GM12875 (cell line): ENCODE data around the gene RAB1B.
A peak's percentile ranks its signal among the peaks of the same experiment; 100 is the strongest.
"Not testable (repeated sequence)": the region's sequence is repeated elsewhere in the genome, so short reads cannot be mapped to it uniquely, and the experiment has no call there.

Experiments used
- H3K4me3 ChIP-seq: one replicate; pipeline ENCODE4 v1.5.1; 2011; ENCODE audit warnings: low read depth, low read length, control low read depth
- CTCF ChIP-seq: IDR thresholded peaks from 2 replicates; pipeline ENCODE4 v1.5.1; 2011; ENCODE audit warnings: low read depth, mild to moderate bottlenecking, control low read depth, inconsistent platforms, low read length, moderate library complexity, borderline replicate concordance; ENCODE audit not compliant: insufficient read depth

RAB1B gene

GRCh38 chr11:66247801-66248200 lies 20.6 kb upstream of the RAB1B start:
- no peak for TF ChIP-seq CTCF
- H3K4me3 ChIP-seq: no peak overlapping the region

- no peak for TF ChIP-seq CTCF
- no peak overlapping the region for H3K4me3 ChIP-seq
Observed at GRCh38 chr11:66248903-66249302, 19.5 kb upstream of the RAB1B start.

GRCh38 chr11:66251809-66252208 lies 16.6 kb upstream of the RAB1B start:
- H3K4me3 ChIP-seq: no peak overlapping the region
- TF ChIP-seq CTCF: no peak

- H3K4me3 ChIP-seq: not testable (repeated sequence)
Observed at GRCh38 chr11:66253081-66253480, 15.4 kb upstream of the RAB1B start.

- peak overlapping the region; percentile 86 for H3K4me3 ChIP-seq
- no peak for TF ChIP-seq CTCF
Observed at GRCh38 chr11:66258473-66258893, 10.0 kb upstream of the RAB1B start.

GRCh38 chr11:66259225-66259624 lies 9.2 kb upstream of the RAB1B start:
- TF ChIP-seq CTCF: no peak
- no peak overlapping the region for H3K4me3 ChIP-seq

GRCh38 chr11:66259956-66260355 lies 8.5 kb upstream of the RAB1B start:
- no peak for TF ChIP-seq CTCF
- H3K4me3 ChIP-seq: no peak overlapping the region

- TF ChIP-seq CTCF: no peak
- H3K4me3 ChIP-seq: no peak overlapping the region
Observed at GRCh38 chr11:66261578-66261977, 6.9 kb upstream of the RAB1B start.
